HL-60 (cell line): ENCODE data around the gene LAMA1.

Source experiments
- DNase-seq, 2 experiments: peaks; one replicate each; pipeline ENCODE4 v3.0.0-alpha.2; 2010 to 2020; ENCODE audit warnings: low read depth in 1 of 2, low spot score in 1 of 2
- H3K27ac ChIP-seq: fragments of 250-450 bp; sonication (Bioruptor Pico); replicated peaks from 2 replicates; pipeline ENCODE4 v1.5.1; 2020; ENCODE audit warnings: mild to moderate bottlenecking, moderate library complexity
- H3K27me3 ChIP-seq: fragments of 250-450 bp; sonication (Bioruptor Pico); 2 replicates; pipeline ENCODE4 v1.5.1; 2021; ENCODE audit warnings: mild to moderate bottlenecking, moderate library complexity; ENCODE audit not compliant: insufficient read depth, poor library complexity, severe bottlenecking
- H3K4me3 ChIP-seq: replicated peaks from 2 replicates; pipeline ENCODE4 v1.5.1; 2011; ENCODE audit warnings: mild to moderate bottlenecking, control low read depth, low read length; ENCODE audit not compliant: insufficient read depth
- GABPA ChIP-seq: IDR thresholded peaks from 2 replicates; pipeline ENCODE4 v1.6.1; 2012; ENCODE audit warnings: low read depth
- POLR2AphosphoS5 ChIP-seq: IDR thresholded peaks from 2 replicates; pipeline ENCODE4 v1.6.1; 2012; ENCODE audit warnings: low read depth
- SPI1 ChIP-seq: IDR thresholded peaks from 2 replicates; pipeline ENCODE4 v1.6.1; 2012; ENCODE audit warnings: low read depth, mild to moderate bottlenecking, borderline replicate concordance
- TF ChIP-seq, protein P1 (sequence below): IDR thresholded peaks from 2 replicates; pipeline ENCODE4 v1.6.1; 2012; ENCODE audit warnings: low read depth; ENCODE audit not compliant: insufficient replicate concordance
- TF ChIP-seq, protein P2 (sequence below): IDR thresholded peaks from one replicate; pipeline ENCODE4 v1.5.1; 2011; ENCODE audit warnings: low read length, control low read depth, inconsistent platforms; ENCODE audit not compliant: insufficient read depth

Gene LAMA1

DNA sequence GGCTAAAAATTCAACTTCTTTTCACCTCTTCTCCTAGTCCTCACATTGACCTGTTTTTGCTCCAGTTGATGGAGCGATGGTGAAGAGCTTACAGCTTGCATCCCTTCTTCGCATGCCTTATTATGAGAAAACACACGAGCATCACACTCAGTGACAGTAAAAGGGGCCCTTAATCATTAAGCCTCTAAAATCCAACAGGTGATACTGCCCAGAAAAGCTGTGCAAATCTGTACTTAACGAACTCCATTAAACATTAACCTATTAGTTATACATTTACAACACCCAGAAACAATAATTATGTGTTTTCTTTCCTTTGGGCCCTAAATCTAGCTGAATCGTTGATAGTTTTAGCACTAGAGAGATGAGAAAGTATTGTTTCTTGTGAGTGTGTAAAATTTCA is 54.8 kb downstream of the LAMA1 start:
- TF ChIP-seq POLR2AphosphoS5 (no peak), SPI1 (no peak), GABPA (no peak)
- TF ChIP-seq, protein P1, sequence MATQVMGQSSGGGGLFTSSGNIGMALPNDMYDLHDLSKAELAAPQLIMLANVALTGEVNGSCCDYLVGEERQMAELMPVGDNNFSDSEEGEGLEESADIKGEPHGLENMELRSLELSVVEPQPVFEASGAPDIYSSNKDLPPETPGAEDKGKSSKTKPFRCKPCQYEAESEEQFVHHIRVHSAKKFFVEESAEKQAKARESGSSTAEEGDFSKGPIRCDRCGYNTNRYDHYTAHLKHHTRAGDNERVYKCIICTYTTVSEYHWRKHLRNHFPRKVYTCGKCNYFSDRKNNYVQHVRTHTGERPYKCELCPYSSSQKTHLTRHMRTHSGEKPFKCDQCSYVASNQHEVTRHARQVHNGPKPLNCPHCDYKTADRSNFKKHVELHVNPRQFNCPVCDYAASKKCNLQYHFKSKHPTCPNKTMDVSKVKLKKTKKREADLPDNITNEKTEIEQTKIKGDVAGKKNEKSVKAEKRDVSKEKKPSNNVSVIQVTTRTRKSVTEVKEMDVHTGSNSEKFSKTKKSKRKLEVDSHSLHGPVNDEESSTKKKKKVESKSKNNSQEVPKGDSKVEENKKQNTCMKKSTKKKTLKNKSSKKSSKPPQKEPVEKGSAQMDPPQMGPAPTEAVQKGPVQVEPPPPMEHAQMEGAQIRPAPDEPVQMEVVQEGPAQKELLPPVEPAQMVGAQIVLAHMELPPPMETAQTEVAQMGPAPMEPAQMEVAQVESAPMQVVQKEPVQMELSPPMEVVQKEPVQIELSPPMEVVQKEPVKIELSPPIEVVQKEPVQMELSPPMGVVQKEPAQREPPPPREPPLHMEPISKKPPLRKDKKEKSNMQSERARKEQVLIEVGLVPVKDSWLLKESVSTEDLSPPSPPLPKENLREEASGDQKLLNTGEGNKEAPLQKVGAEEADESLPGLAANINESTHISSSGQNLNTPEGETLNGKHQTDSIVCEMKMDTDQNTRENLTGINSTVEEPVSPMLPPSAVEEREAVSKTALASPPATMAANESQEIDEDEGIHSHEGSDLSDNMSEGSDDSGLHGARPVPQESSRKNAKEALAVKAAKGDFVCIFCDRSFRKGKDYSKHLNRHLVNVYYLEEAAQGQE: no peak
- TF ChIP-seq, protein P2, sequence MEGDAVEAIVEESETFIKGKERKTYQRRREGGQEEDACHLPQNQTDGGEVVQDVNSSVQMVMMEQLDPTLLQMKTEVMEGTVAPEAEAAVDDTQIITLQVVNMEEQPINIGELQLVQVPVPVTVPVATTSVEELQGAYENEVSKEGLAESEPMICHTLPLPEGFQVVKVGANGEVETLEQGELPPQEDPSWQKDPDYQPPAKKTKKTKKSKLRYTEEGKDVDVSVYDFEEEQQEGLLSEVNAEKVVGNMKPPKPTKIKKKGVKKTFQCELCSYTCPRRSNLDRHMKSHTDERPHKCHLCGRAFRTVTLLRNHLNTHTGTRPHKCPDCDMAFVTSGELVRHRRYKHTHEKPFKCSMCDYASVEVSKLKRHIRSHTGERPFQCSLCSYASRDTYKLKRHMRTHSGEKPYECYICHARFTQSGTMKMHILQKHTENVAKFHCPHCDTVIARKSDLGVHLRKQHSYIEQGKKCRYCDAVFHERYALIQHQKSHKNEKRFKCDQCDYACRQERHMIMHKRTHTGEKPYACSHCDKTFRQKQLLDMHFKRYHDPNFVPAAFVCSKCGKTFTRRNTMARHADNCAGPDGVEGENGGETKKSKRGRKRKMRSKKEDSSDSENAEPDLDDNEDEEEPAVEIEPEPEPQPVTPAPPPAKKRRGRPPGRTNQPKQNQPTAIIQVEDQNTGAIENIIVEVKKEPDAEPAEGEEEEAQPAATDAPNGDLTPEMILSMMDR: no peak
- H3K27me3 ChIP-seq: no peaks in the 10 kb centered on the region
- H3K4me3 ChIP-seq: no peak overlapping the region
- DNase-seq: no peak
- H3K27ac ChIP-seq: no peak overlapping the region

DNA sequence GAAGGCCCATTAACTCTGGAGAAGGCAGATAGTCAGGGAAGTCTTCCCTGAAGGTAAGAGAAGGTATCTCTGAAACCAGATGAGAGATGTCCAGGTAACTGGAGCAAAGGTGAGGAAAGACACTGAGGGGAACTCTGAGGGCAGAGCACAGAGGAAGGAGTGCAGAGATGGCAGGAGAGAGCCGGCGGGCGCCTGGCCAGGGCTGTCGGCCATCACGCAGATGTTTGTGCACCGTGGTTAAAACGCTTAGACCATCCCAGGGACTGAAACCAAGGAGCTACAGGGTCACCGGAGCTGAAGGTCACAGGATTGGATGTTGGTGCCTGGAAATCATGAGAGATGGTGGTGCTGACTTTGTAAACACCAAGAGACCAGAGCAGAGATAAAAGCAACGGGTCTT is 55.4 kb downstream of the LAMA1 start:
- Histone ChIP-seq H3K4me3 (no peak overlapping the region), H3K27ac (no peak overlapping the region)
- TF ChIP-seq GABPA: no peak
- TF ChIP-seq SPI1: no peak
- TF ChIP-seq, protein P1: no peak

DNA sequence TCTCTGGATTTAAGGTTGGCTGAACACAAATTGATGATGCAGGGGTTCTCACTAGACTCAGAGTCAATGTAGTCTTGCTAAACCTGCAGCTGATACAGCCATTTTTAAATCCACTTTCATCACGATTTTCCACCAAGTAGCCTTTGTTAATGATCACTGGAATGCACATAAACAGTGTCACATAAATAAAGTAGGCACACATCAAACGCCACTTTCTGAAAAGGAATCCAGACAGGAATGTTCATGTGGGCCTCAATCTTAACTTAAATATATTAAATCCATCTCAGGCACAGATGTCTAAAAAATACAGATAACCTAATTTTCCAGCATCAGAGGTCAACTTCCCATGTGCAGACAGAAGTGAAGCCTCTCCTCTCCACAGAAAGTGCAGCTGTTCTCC is 58.3 kb downstream of the LAMA1 start:
- no peak for DNase-seq
- no peak for TF ChIP-seq SPI1
- no peak for TF ChIP-seq POLR2AphosphoS5
- H3K4me3 ChIP-seq: no peak overlapping the region
- H3K27me3 ChIP-seq: no peaks in the 10 kb centered on the region
- H3K27ac ChIP-seq: no peak overlapping the region

More for the DNA sequence above, 55.4 kb downstream of the LAMA1 start:
- no peak for DNase-seq
- no peaks in the 10 kb centered on the region for H3K27me3 ChIP-seq

DNA sequence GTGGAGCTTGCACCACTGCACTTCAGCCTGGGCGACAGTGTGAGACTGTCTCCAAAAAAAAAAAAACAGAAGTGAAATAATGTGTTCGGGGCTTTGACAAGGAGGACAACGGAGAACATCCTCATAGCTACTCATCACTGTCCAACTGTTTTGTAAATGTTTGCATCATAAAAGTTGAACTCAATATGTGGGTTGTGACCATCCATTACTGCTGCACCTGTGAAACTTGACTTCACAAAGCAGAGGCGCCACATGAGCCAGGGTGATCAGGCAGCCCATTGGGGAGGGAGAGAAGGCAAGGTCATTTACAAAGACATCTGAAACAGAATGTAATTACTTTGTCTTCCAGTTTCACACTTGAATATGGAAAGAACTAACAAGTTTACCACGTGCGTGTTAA is 61.6 kb downstream of the LAMA1 start:
- Histone ChIP-seq H3K27ac (no peak overlapping the region), H3K4me3 (no peak overlapping the region), H3K27me3 (no peaks in the 10 kb centered on the region)
- TF ChIP-seq, protein P2: no peak
- no peak for DNase-seq

DNA sequence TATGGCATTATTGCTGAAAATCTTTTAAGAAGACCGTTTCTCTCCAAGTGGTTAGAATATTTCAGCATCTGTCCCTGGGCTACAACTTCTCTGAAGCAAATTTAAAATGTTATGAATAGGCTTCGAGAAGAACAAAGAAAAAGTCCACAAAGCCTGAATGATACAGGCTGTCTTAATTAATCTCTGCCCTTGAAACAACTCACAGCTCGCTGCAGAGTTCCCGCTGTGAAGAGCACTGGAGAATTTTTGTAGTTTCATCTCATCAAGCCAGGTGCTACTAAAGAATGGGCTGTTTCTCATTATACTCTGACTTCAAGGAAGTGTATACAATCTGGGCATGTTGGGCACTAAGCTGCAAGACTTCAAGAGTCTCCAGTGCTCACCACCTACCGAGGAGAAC is 67.6 kb downstream of the LAMA1 start:
- TF ChIP-seq, protein P2: no peak
- TF ChIP-seq POLR2AphosphoS5 (no peak), SPI1 (no peak), GABPA (no peak)
- TF ChIP-seq, protein P1: no peak
- no peak for DNase-seq
- no peak overlapping the region for H3K27ac ChIP-seq
- H3K27me3 ChIP-seq: no peaks in the 10 kb centered on the region
- H3K4me3 ChIP-seq: no peak overlapping the region
